Breast epithelium (tissue), 4 donors: ENCODE results near the gene PSMB5. TPM values are rescaled to one million over a fixed set of nuclear protein-coding genes. Genes with fewer than 3 reads are reported as not detected.

Experiments used
- DNase-seq, 2 donors: peaks; one replicate each; pipeline ENCODE4 v3.0.0-alpha.2; 2019; ENCODE audit warnings: low spot score in 2 of 2
- H3K27ac ChIP-seq, 2 donors: fragments of 200-600 bp; sonication (generic) in 1 of 2; one replicate each; pipeline ENCODE4 v1.5.1; 2016 to 2019; ENCODE audit warnings: mild to moderate bottlenecking in 1 of 2
- H3K27me3 ChIP-seq, 2 donors: fragments of 200-600 bp; sonication (generic) in 1 of 2; one replicate each; pipeline versions ENCODE4 v1.5.1 to v1.6.0; 2017 to 2019; ENCODE audit warnings: control low read depth in 1 of 2, mild to moderate bottlenecking in 1 of 2
- H3K36me3 ChIP-seq: fragments of 200-600 bp; one replicate; pipeline ENCODE4 v1.5.1; 2019
- H3K4me1 ChIP-seq, 2 donors: fragments of 200-600 bp; sonication (generic); one replicate each; pipeline ENCODE4 v1.5.1; 2016 to 2019; ENCODE audit warnings: control low read depth in 1 of 2
- H3K4me3 ChIP-seq, 3 donors: fragments of 200-600 bp; sonication (generic); 1 replicate in 2 of 3; 2 replicates in 1 of 3; pipeline ENCODE4 v1.5.1; 2016 to 2019; ENCODE audit warnings: mild to moderate bottlenecking in 3 of 3, moderate library complexity in 2 of 3
- H3K9me3 ChIP-seq, 2 donors: fragments of 200-600 bp; sonication (generic) in 1 of 2; one replicate each; pipeline ENCODE4 v1.5.1; 2016 to 2019; ENCODE audit warnings: control low read depth in 1 of 2
- POLR2A ChIP-seq: fragments of 450-650 bp; IDR thresholded peaks from one replicate; pipeline ENCODE4 v1.6.1; 2016; ENCODE audit warnings: antibody characterized with exemption, mild to moderate bottlenecking, moderate library complexity
- POLR2AphosphoS5 ChIP-seq, 3 donors: sonication (generic); formaldehyde crosslinking; IDR thresholded peaks; one replicate each; pipeline ENCODE4 v1.6.1; 2017; ENCODE audit warnings: antibody characterized with exemption in 3 of 3
- intact Hi-C: fragments of 100-400 bp; cut with DNase I; formaldehyde crosslinking; loops from one replicate; pipeline ENCODE4 v1.15.1; 2023; ENCODE audit warnings: low total_unique reads
- total RNA-seq, 3 donors: library from RNA; depleted of rRNA; stranded (reverse); fragments of >200 nt; gene quantifications; one replicate each; pipeline ENCODE4 v1.1.0, GENCODE V29; 2016
- TF ChIP-seq, protein P1 (sequence below), 3 donors: fragments of 450-650 bp; IDR thresholded peaks; one replicate each; pipeline ENCODE4 v1.5.1; 2016 to 2017; ENCODE audit warnings: antibody characterized with exemption in 3 of 3, mild to moderate bottlenecking in 3 of 3, moderate library complexity in 3 of 3

PSMB5 gene
- total RNA-seq, 3 donors from 2014 or later: 120 to 144 (median 129) TPM

DNA sequence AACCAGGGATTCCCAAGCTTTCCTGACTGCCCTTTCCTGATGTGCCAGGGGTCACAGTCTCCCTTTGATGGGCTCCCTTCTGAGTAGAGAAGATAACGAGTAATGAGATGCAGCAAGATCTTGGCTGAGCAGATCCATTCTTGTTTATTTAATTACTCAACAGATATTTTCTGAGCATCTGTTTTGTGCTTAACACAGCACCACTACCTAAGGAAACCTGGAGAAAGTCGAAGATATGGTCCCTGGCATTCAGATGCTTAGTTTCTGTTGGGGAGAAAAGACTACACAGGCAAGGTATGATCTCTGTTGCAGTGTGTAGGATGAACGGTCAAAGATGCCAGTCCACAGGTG, 56.2 kb downstream of the PSMB5 start:
- TF ChIP-seq POLR2A: no peak
- TF ChIP-seq, protein P1, sequence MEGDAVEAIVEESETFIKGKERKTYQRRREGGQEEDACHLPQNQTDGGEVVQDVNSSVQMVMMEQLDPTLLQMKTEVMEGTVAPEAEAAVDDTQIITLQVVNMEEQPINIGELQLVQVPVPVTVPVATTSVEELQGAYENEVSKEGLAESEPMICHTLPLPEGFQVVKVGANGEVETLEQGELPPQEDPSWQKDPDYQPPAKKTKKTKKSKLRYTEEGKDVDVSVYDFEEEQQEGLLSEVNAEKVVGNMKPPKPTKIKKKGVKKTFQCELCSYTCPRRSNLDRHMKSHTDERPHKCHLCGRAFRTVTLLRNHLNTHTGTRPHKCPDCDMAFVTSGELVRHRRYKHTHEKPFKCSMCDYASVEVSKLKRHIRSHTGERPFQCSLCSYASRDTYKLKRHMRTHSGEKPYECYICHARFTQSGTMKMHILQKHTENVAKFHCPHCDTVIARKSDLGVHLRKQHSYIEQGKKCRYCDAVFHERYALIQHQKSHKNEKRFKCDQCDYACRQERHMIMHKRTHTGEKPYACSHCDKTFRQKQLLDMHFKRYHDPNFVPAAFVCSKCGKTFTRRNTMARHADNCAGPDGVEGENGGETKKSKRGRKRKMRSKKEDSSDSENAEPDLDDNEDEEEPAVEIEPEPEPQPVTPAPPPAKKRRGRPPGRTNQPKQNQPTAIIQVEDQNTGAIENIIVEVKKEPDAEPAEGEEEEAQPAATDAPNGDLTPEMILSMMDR (IDR thresholded peaks at IDR 0.05): no peak
- no peak for TF ChIP-seq POLR2AphosphoS5 (IDR thresholded peaks at IDR 0.05)
- peaks cover 0 to 3% of the 10 kb centered on the region in 2 donors for H3K27me3 ChIP-seq
- peaks cover 5 to 24% of the 10 kb centered on the region in 2 donors for H3K4me1 ChIP-seq
- intact Hi-C loops: no loop called here
- no peaks in the 10 kb centered on the region for H3K36me3 ChIP-seq
- peak overlapping the region in 1 of 3 donors; percentile 96 for H3K4me3 ChIP-seq
- no peak for DNase-seq
- H3K9me3 ChIP-seq: no peaks in the 10 kb centered on the region
- H3K27ac ChIP-seq: peak overlapping the region; percentile 88 to 90

DNA sequence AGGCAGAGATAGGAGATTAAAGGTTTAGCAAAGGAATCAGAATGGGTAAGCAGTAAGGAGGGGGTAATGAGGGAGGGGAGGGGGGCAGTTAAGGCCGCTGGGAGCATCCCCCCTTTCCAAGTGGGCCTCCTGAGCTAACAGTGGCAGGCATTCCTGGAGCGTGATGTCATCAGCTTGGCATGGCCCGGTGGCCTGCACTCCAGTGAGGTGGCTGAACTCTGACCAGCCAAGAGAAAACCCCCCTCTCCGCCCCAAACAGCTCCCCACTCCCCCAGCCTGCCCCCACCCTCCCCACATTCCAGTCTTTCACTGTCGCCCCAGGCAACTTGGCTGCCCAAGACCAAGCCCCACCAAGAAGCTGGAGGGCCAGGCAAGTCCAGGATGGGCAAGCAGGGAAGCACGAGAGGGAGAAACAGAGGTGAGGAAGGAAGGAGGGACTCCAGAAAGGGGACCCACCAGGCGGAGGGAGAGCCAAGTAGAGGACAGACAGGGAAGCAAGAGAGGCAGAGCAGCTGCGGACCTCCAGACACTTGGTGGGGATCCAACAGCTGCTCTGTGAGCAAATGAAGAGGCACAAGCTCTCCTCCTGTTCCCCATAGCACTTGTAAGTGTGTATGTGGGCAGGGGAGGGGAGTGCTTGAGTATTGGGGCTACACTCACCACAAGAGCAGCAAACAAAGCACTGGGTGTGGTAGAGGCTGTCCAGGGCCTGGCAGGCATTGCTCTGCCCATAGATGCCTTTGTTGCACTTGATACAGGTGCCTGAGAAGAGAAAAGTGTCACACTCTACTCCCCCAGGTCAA, 56.8 kb downstream of the PSMB5 start:
- H3K4me3 ChIP-seq: peak overlapping the region in 1 of 3 donors; percentile 16
- peak; percentile 63 to 66 for DNase-seq
- peaks cover 5 to 24% of the 10 kb centered on the region in 2 donors for H3K4me1 ChIP-seq
- TF ChIP-seq POLR2AphosphoS5 (IDR thresholded peaks at IDR 0.05): no peak
- TF ChIP-seq POLR2A: no peak
- TF ChIP-seq, protein P1 (IDR thresholded peaks at IDR 0.05): no peak
- no peaks in the 10 kb centered on the region for H3K9me3 ChIP-seq
- intact Hi-C loops: no loop called here
- H3K27me3 ChIP-seq: peaks cover 0 to 3% of the 10 kb centered on the region in 2 donors
- H3K36me3 ChIP-seq: no peaks in the 10 kb centered on the region
- H3K27ac ChIP-seq: peak overlapping the region; percentile 88 to 90

DNA sequence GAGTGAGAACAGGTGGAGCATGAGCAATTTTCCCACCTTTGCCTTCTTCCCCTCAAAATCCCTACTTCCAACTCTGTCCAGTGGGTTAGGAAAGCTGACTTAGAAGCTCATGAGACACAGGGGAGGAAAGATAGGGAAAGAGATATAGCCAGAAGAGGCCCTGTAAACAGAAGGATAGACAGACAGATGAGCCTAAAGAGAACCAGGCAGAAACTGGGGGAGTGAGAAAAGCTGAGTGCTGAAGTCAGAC, 57.3 kb downstream of the PSMB5 start:
- Histone ChIP-seq H3K9me3 (no peaks in the 10 kb centered on the region), H3K4me1 (peaks cover 5 to 24% of the 10 kb centered on the region in 2 donors), H3K36me3 (no peaks in the 10 kb centered on the region), H3K4me3 (no peak overlapping the region), H3K27me3 (peaks cover 0 to 3% of the 10 kb centered on the region in 2 donors), H3K27ac (peak overlapping the region; percentile 88 to 90)
- TF ChIP-seq POLR2A: no peak
- TF ChIP-seq, protein P1 (IDR thresholded peaks at IDR 0.05): no peak
- no peak for TF ChIP-seq POLR2AphosphoS5 (IDR thresholded peaks at IDR 0.05)
- intact Hi-C loops: no loop called here
- no peak for DNase-seq

DNA sequence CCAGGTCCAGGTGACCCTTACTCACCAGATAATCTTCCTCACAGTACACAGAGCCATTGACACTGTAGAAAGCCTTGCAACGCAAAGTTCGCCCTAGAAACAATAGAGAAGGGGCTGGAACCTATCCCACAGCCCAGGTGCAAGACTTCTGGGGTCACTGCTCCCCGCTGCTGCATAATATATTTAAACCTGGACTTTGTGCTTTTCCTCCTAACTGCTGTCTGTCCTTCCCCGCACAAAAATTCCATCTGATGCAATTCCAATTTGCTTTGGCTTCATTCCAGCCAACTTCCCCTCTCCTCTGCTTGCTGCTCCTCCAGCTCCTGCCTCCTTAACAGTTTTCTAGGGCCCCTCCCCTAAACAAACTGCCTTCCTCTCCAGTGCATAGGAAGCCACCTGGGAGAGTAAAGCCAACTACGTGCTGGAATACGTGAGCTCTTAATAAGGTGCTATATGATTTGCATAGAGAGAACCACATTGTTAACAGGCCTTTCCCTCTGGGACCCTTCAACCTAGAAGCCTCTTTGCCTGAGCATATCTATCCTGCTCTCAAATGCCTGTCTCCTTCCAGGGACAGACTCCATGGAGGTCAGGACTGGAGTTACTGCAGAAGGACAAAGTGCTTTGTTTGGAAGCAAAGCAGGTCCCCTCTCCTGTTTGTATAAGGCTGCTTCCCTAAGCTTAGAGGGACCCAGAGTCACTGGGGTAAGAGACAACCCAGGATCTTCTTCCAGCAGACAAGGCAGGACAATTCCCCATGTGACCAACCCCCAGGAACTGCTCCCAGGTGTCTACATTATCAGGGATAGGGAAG, 57.9 kb downstream of the PSMB5 start:
- Histone ChIP-seq H3K27ac (peak overlapping the region; percentile 88 to 90), H3K9me3 (no peaks in the 10 kb centered on the region), H3K36me3 (no peaks in the 10 kb centered on the region), H3K4me1 (peaks cover 5 to 24% of the 10 kb centered on the region in 2 donors), H3K4me3 (no peak overlapping the region), H3K27me3 (peaks cover 0 to 3% of the 10 kb centered on the region in 2 donors)
- TF ChIP-seq POLR2A (no peak), POLR2AphosphoS5 (IDR thresholded peaks at IDR 0.05) (no peak)
- TF ChIP-seq, protein P1 (IDR thresholded peaks at IDR 0.05): no peak
- intact Hi-C loops: no loop called here
- DNase-seq: no peak

Other genes starting within 250 kb of the PSMB5 start
- 10 to 100 TPM; 17.4 to 46.4 (median 27.2) TPM for gene SLC7A7, start 219.5 kb downstream of the PSMB5 start, total RNA-seq
- gene MRPL52, start 205.0 kb downstream of the PSMB5 start, total RNA-seq: 10 to 100 TPM; 22.7 to 39.4 (median 34.7) TPM
- 100 to 1,000 TPM in 2 of 3 donors, 10 to 100 TPM in 1; 84.4 to 361 (median 136) TPM for gene MMP14, start 198.3 kb downstream of the PSMB5 start, total RNA-seq
- 10 to 100 TPM; 70.1 to 97.5 (median 82.3) TPM for gene LRP10, start 163.2 kb downstream of the PSMB5 start, total RNA-seq
- 1 to 10 TPM in 2 of 3 donors, under 1 TPM in 1; 0.96 to 1.3 (median 1.2) TPM for gene REM2, start 151.7 kb downstream of the PSMB5 start, total RNA-seq
- 100 to 1,000 TPM in 2 of 3 donors, 10 to 100 TPM in 1; 85.5 to 194 (median 174) TPM for gene RBM23, start 115.8 kb downstream of the PSMB5 start, total RNA-seq
- gene PRMT5, start 105.5 kb downstream of the PSMB5 start, total RNA-seq: 10 to 100 TPM; 48.6 to 80.6 (median 71.4) TPM
- gene HAUS4, start 77.8 kb downstream of the PSMB5 start, total RNA-seq: 10 to 100 TPM; 67.3 to 86.5 (median 68.3) TPM
- 10 to 100 TPM in 2 of 3 donors, 1 to 10 TPM in 1; 3.2 to 24.0 (median 18.7) TPM for gene AJUBA, start 52.3 kb downstream of the PSMB5 start, total RNA-seq
- gene C14orf93, start 24.8 kb downstream of the PSMB5 start, total RNA-seq: 10 to 100 TPM; 10.8 to 24.1 (median 19.4) TPM
- not detected for gene PSMB11, start 7.3 kb upstream of the PSMB5 start, total RNA-seq
- gene CDH24, start 22.6 kb upstream of the PSMB5 start, total RNA-seq: 1 to 10 TPM; 2.2 to 5.2 (median 3.2) TPM
- gene ACIN1, start 60.2 kb upstream of the PSMB5 start, total RNA-seq: 100 to 1,000 TPM; 106 to 151 (median 145) TPM
- 10 to 100 TPM; 29.6 to 34.4 (median 32.8) TPM for gene C14orf119, start 60.6 kb upstream of the PSMB5 start, total RNA-seq
- gene CIROP, start 70.1 kb upstream of the PSMB5 start, total RNA-seq: not detected
- gene CEBPE, start 84.4 kb upstream of the PSMB5 start, total RNA-seq: under 1 TPM in 1 of 3 donors, not detected in 2; 0.32 TPM
- gene SLC7A8, start 148.8 kb upstream of the PSMB5 start, total RNA-seq: 10 to 100 TPM; 46.8 to 98.9 (median 61.9) TPM
- gene RNF212B, start 203.0 kb upstream of the PSMB5 start, total RNA-seq: not detected